ENCODE results near the gene SLC23A3. TPM values are rescaled to one million over a fixed set of nuclear protein-coding genes. Genes with fewer than 3 reads are reported as not detected.

Gene SLC23A3
- total RNA-seq, 1 donor from 2014 or later = 2.4 TPM

GRCh38 chr2:219215871-219216534 lies 46.2 kb upstream of the SLC23A3 start:
- peaks cover 12% of the 10 kb centered on the region for H3K36me3 Mint-ChIP-seq (ENCODE audit: low read depth)
- no peaks in the 10 kb centered on the region for H3K27me3 Mint-ChIP-seq (ENCODE audit: low read depth)
- TF ChIP-seq, protein P1, sequence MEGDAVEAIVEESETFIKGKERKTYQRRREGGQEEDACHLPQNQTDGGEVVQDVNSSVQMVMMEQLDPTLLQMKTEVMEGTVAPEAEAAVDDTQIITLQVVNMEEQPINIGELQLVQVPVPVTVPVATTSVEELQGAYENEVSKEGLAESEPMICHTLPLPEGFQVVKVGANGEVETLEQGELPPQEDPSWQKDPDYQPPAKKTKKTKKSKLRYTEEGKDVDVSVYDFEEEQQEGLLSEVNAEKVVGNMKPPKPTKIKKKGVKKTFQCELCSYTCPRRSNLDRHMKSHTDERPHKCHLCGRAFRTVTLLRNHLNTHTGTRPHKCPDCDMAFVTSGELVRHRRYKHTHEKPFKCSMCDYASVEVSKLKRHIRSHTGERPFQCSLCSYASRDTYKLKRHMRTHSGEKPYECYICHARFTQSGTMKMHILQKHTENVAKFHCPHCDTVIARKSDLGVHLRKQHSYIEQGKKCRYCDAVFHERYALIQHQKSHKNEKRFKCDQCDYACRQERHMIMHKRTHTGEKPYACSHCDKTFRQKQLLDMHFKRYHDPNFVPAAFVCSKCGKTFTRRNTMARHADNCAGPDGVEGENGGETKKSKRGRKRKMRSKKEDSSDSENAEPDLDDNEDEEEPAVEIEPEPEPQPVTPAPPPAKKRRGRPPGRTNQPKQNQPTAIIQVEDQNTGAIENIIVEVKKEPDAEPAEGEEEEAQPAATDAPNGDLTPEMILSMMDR (IDR thresholded peaks at IDR 0.05) = no peak
- no peak overlapping the region for H3K27ac Mint-ChIP-seq (ENCODE audit: unreplicated experiment)
- H3K4me1 Mint-ChIP-seq (ENCODE audit: low read depth) = peaks cover 28% of the 10 kb centered on the region
- no peak for DNase-seq (ENCODE audit: low spot score)
- no peaks in the 10 kb centered on the region for H3K9me3 Mint-ChIP-seq (ENCODE audit: low read depth)
- H3K4me3 Mint-ChIP-seq (ENCODE audit: unreplicated experiment) = no peak overlapping the region

GRCh38 chr2:219214786-219215185 lies 45.0 kb upstream of the SLC23A3 start:
- peaks cover 23% of the 10 kb centered on the region for H3K4me1 Mint-ChIP-seq (ENCODE audit: low read depth)
- H3K27ac Mint-ChIP-seq (ENCODE audit: unreplicated experiment) = no peak overlapping the region
- TF ChIP-seq, protein P1 (IDR thresholded peaks at IDR 0.05) = no peak
- H3K4me3 Mint-ChIP-seq (ENCODE audit: unreplicated experiment) = no peak overlapping the region
- H3K9me3 Mint-ChIP-seq (ENCODE audit: low read depth) = no peaks in the 10 kb centered on the region
- H3K36me3 Mint-ChIP-seq (ENCODE audit: low read depth) = peaks cover 15% of the 10 kb centered on the region
- H3K27me3 Mint-ChIP-seq (ENCODE audit: low read depth) = no peaks in the 10 kb centered on the region
- no peak for DNase-seq (ENCODE audit: low spot score)

DNA sequence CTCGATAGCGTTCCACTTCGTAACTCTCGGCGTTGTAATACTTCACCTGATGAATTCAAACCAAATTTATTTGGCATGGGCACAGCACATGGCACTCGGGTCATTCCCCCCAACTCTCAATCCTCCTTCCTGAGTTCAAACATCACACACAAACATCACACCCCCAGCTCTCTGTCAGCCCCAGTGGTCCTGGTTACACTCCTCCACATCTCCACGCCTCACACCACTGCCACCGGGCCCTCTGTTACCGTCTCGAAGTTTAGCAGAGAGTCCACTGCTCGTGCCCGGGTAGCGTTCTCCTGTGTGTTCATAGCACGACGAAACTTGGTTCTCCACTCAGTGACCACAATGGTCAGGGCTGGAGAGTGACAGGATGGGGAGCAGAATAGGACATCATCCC lies 44.3 kb upstream of the SLC23A3 start:
- Mint-ChIP-seq H3K4me3 (ENCODE audit: unreplicated experiment) (no peak overlapping the region), H3K9me3 (ENCODE audit: low read depth) (no peaks in the 10 kb centered on the region), H3K36me3 (ENCODE audit: low read depth) (peaks cover 17% of the 10 kb centered on the region), H3K27ac (ENCODE audit: unreplicated experiment) (no peak overlapping the region), H3K4me1 (ENCODE audit: low read depth) (peaks cover 17% of the 10 kb centered on the region), H3K27me3 (ENCODE audit: low read depth) (no peaks in the 10 kb centered on the region)
- DNase-seq (ENCODE audit: low spot score) = no peak
- TF ChIP-seq, protein P1 (IDR thresholded peaks at IDR 0.05) = no peak

- Mint-ChIP-seq H3K27me3 (ENCODE audit: low read depth) (no peaks in the 10 kb centered on the region), H3K36me3 (ENCODE audit: low read depth) (peaks cover 17% of the 10 kb centered on the region), H3K9me3 (ENCODE audit: low read depth) (no peaks in the 10 kb centered on the region), H3K4me3 (ENCODE audit: unreplicated experiment) (no peak overlapping the region), H3K4me1 (ENCODE audit: low read depth) (peaks cover 18% of the 10 kb centered on the region), H3K27ac (ENCODE audit: unreplicated experiment) (no peak overlapping the region)
- TF ChIP-seq, protein P1 (IDR thresholded peaks at IDR 0.05) = no peak
- no peak for DNase-seq (ENCODE audit: low spot score)
These were observed 43.8 kb upstream of the SLC23A3 start for GRCh38 chr2:219213486-219214071.

GRCh38 chr2:219213026-219213415 lies 43.2 kb upstream of the SLC23A3 start:
- DNase-seq (ENCODE audit: low spot score) = no peak
- TF ChIP-seq, protein P1 (IDR thresholded peaks at IDR 0.05) = no peak
- Mint-ChIP-seq H3K9me3 (ENCODE audit: low read depth) (no peaks in the 10 kb centered on the region), H3K4me3 (ENCODE audit: unreplicated experiment) (no peak overlapping the region), H3K4me1 (ENCODE audit: low read depth) (peaks cover 23% of the 10 kb centered on the region), H3K27ac (ENCODE audit: unreplicated experiment) (no peak overlapping the region), H3K36me3 (ENCODE audit: low read depth) (peaks cover 17% of the 10 kb centered on the region), H3K27me3 (ENCODE audit: low read depth) (no peaks in the 10 kb centered on the region)
